CD4-positive, alpha-beta T cell treated with Interleukin-15 for 1 hour (primary cell): ENCODE measurements around the gene RGMA.
"Not testable (repeated sequence)": the region's sequence is repeated elsewhere in the genome, so short reads cannot be mapped to it uniquely, and the experiment has no call there.

Experiments
- DNase-seq: peaks from one replicate; pipeline ENCODE4 v3.0.0-alpha.2; 2020

The RGMA gene

GRCh38 chr15:93032515-93033206, 56.4 kb downstream of the RGMA start:
- not testable (repeated sequence) for DNase-seq

GRCh38 chr15:93031557-93032384, 57.2 kb downstream of the RGMA start:
- not testable (repeated sequence) for DNase-seq

- no peak for DNase-seq
These were observed 57.9 kb downstream of the RGMA start for GRCh38 chr15:93031103-93031464.

GRCh38 chr15:93030430-93031102, 58.4 kb downstream of the RGMA start:
- DNase-seq, result peak; percentile 61

- no peak for DNase-seq
These were observed 59.1 kb downstream of the RGMA start for GRCh38 chr15:93029836-93030429.

- no peak for DNase-seq
These were observed 59.7 kb downstream of the RGMA start for GRCh38 chr15:93029214-93029835.

- peak; percentile 45 for DNase-seq
These were observed 60.3 kb downstream of the RGMA start for GRCh38 chr15:93028632-93029213.

GRCh38 chr15:93028111-93028631, 60.8 kb downstream of the RGMA start:
- DNase-seq, result no peak

GRCh38 chr15:93027413-93027812, 61.6 kb downstream of the RGMA start:
- no peak for DNase-seq

GRCh38 chr15:93026380-93026817, 62.6 kb downstream of the RGMA start:
- DNase-seq, result no peak

- no peak for DNase-seq
These were observed 63.4 kb downstream of the RGMA start for GRCh38 chr15:93025625-93025982.

- DNase-seq, result no peak
These were observed 64.0 kb downstream of the RGMA start for GRCh38 chr15:93024716-93025624.

GRCh38 chr15:93024293-93024692, 64.7 kb downstream of the RGMA start:
- DNase-seq, result no peak

GRCh38 chr15:93020976-93021772, 67.8 kb downstream of the RGMA start:
- no peak for DNase-seq

GRCh38 chr15:93019971-93020370, 69.0 kb downstream of the RGMA start:
- no peak for DNase-seq

- no peak for DNase-seq
These were observed 69.9 kb downstream of the RGMA start for GRCh38 chr15:93019090-93019489.

GRCh38 chr15:93018574-93018973, 70.4 kb downstream of the RGMA start:
- no peak for DNase-seq

- no peak for DNase-seq
These were observed 71.5 kb downstream of the RGMA start for GRCh38 chr15:93017526-93017925.

- no peak for DNase-seq
These were observed 76.2 kb downstream of the RGMA start for GRCh38 chr15:93012786-93013185.

GRCh38 chr15:93007994-93008393, 81.0 kb downstream of the RGMA start:
- DNase-seq, result no peak
